Endothelial cell of umbilical vein (primary cell): ENCODE measurements around the gene HCN2.

Experiments used
- CTCF ChIP-seq, 2 donors: IDR thresholded peaks; 1 replicate in 1 of 2; 2 replicates in 1 of 2; pipeline ENCODE4 v1.5.1; 2011; ENCODE audit warnings: low read length in 2 of 2, mild to moderate bottlenecking in 2 of 2, moderate library complexity in 2 of 2, control low read depth in 1 of 2, inconsistent platforms in 1 of 2, low read depth in 1 of 2; ENCODE audit not compliant: insufficient read depth in 1 of 2; ENCODE audit errors: extremely low read depth in 1 of 2
- EZH2 ChIP-seq: IDR thresholded peaks from 2 replicates; pipeline ENCODE4 v1.6.1; 2012; ENCODE audit warnings: borderline replicate concordance, low read depth, mild to moderate bottlenecking, moderate library complexity, low read length, inconsistent platforms; ENCODE audit not compliant: severe bottlenecking
- MAX ChIP-seq: IDR thresholded peaks from 2 replicates; pipeline ENCODE4 v1.6.1; 2011; ENCODE audit not compliant: insufficient read depth, insufficient read length
- POLR2A ChIP-seq: IDR thresholded peaks from 2 replicates; pipeline ENCODE4 v1.6.1; 2012; ENCODE audit warnings: low read depth, mild to moderate bottlenecking, control low read depth, low read length
- POLR2AphosphoS5 ChIP-seq: IDR thresholded peaks from 2 replicates; pipeline ENCODE4 v1.6.1; 2012; ENCODE audit warnings: low read depth, mild to moderate bottlenecking, control low read depth, low read length, moderate library complexity; ENCODE audit not compliant: insufficient read depth

- TF ChIP-seq EZH2 (no peak), MAX (no peak), CTCF (IDR thresholded peaks at IDR 0.05; ENCODE audit: extremely low read depth in 1 of 2, insufficient read depth in 1 of 2, low read depth in 1 of 2, low read length in 2 of 2) (no peak), POLR2AphosphoS5 (no peak), POLR2A (no peak)
Measured at GRCh38 chr19:617551-618246, 28.0 kb downstream of the HCN2 start.
